Neural cell (in vitro differentiated cells): ENCODE measurements around the gene NDC1. TPM values are rescaled to one million over a fixed set of nuclear protein-coding genes. Genes with fewer than 3 reads are reported as not detected.

Experiments used
- H2AFZ ChIP-seq: fragments of 200-600, 300-800 bp; sonication (generic), shearing (Covaris generic); 2 replicates; pipeline ENCODE4 v1.6.0; 2014; ENCODE audit warnings: low read depth, mild to moderate bottlenecking, antibody characterized with exemption, low read length, moderate library complexity
- H3F3A ChIP-seq: fragments of 200-600 bp; shearing (Covaris generic); 2 replicates; pipeline ENCODE4 v1.6.1; 2016; ENCODE audit warnings: mild to moderate bottlenecking, moderate library complexity, mixed read lengths, antibody characterized with exemption, low read length; ENCODE audit not compliant: insufficient read depth, poor library complexity, severe bottlenecking
- H3K27ac ChIP-seq: fragments of 200-600, 300-800 bp; sonication (generic), shearing (Covaris generic); 2 replicates; pipeline ENCODE4 v1.5.1; 2014; ENCODE audit warnings: mild to moderate bottlenecking, low read length, moderate library complexity
- H3K27me3 ChIP-seq: fragments of 300-800, 200-600 bp; sonication (generic), shearing (Covaris generic); 2 replicates; pipeline ENCODE4 v1.6.0; 2014; ENCODE audit warnings: mild to moderate bottlenecking, low read depth, low read length, moderate library complexity; ENCODE audit not compliant: insufficient read depth
- H3K36me3 ChIP-seq: fragments of 300-800, 200-600 bp; sonication (generic), shearing (Covaris generic); 2 replicates; pipeline ENCODE4 v1.5.1; 2014; ENCODE audit warnings: mild to moderate bottlenecking, antibody characterized with exemption, low read length, moderate library complexity; ENCODE audit not compliant: insufficient read depth
- H3K4me2 ChIP-seq: fragments of 300-800, 200-600 bp; sonication (generic), shearing (Covaris generic); 2 replicates; pipeline ENCODE4 v1.6.0; 2014; ENCODE audit warnings: mild to moderate bottlenecking, low read length
- H3K4me3 ChIP-seq: fragments of 300-800, 200-600 bp; sonication (generic), shearing (Covaris generic); 2 replicates; pipeline ENCODE4 v1.5.1; 2014; ENCODE audit warnings: mild to moderate bottlenecking, low read length, moderate library complexity
- H3K79me2 ChIP-seq: fragments of 200-600 bp; shearing (Covaris generic); replicated peaks from 2 replicates; pipeline ENCODE4 v1.6.0; 2014; ENCODE audit warnings: mild to moderate bottlenecking, low read length, moderate library complexity; ENCODE audit not compliant: insufficient read depth
- H3K9ac ChIP-seq: fragments of 300-800, 200-600 bp; sonication (generic), shearing (Covaris generic); 2 replicates; pipeline ENCODE4 v1.6.1; 2016; ENCODE audit warnings: mild to moderate bottlenecking, low read length, mixed read lengths
- H3K9me2 ChIP-seq: fragments of 200-600 bp; shearing (Covaris generic); 2 replicates; pipeline ENCODE4 v1.6.1; 2016; ENCODE audit warnings: mild to moderate bottlenecking, low read length, mixed read lengths; ENCODE audit not compliant: insufficient read depth
- H3K9me3 ChIP-seq: fragments of 200-600, 300-800 bp; sonication (generic), shearing (Covaris generic); 2 replicates; pipeline ENCODE4 v1.6.1; 2016; ENCODE audit warnings: mild to moderate bottlenecking, mixed run types, low read length, moderate library complexity, mixed read lengths
- H4K20me1 ChIP-seq: fragments of 200-600 bp; shearing (Covaris generic); 2 replicates; pipeline ENCODE4 v1.6.1; 2016; ENCODE audit warnings: mild to moderate bottlenecking, mixed run types; ENCODE audit not compliant: insufficient read depth
- EP300 ChIP-seq: fragments of 450-650 bp; conservative IDR thresholded peaks from 2 replicates; pipeline ENCODE4 v1.6.1; 2014; ENCODE audit warnings: antibody characterized with exemption, mild to moderate bottlenecking, moderate library complexity; ENCODE audit not compliant: poor library complexity, severe bottlenecking
- EZH2 ChIP-seq: fragments of 200-600, 300-800 bp; shearing (Covaris generic), sonication (generic); IDR thresholded peaks from 2 replicates; pipeline ENCODE4 v1.6.1; 2014; ENCODE audit warnings: antibody characterized with exemption, low read length, borderline replicate concordance, mild to moderate bottlenecking; ENCODE audit not compliant: insufficient read depth, poor library complexity, severe bottlenecking
- MXI1 ChIP-seq: fragments of 450-650 bp; conservative IDR thresholded peaks from 2 replicates; pipeline ENCODE4 v1.6.1; 2014; ENCODE audit warnings: antibody characterized with exemption, mild to moderate bottlenecking; ENCODE audit not compliant: poor library complexity, severe bottlenecking
- POLR2AphosphoS5 ChIP-seq: IDR thresholded peaks from 2 replicates; pipeline ENCODE4 v1.6.1; 2012
- RAD21 ChIP-seq: fragments of 450-650 bp; conservative IDR thresholded peaks from 2 replicates; pipeline ENCODE4 v1.6.1; 2014; ENCODE audit warnings: antibody characterized with exemption, mild to moderate bottlenecking, moderate library complexity
- SMC3 ChIP-seq: fragments of 450-650 bp; conservative IDR thresholded peaks from 2 replicates; pipeline ENCODE4 v1.6.1; 2014; ENCODE audit warnings: antibody characterized with exemption, mild to moderate bottlenecking, moderate library complexity; ENCODE audit not compliant: poor library complexity
- TAF1 ChIP-seq: IDR thresholded peaks from 2 replicates; pipeline ENCODE4 v1.6.1; 2012; ENCODE audit warnings: low read depth
- polyA plus RNA-seq: library from polyadenylated mRNA; depleted of rRNA; stranded (reverse); fragments of >200 nt; gene quantifications from 2 replicates; pipeline ENCODE4 v1.2.3, GENCODE V29; 2014
- TF ChIP-seq, protein P1 (sequence below): IDR thresholded peaks from 2 replicates; pipeline ENCODE4 v1.6.1; 2012; ENCODE audit warnings: borderline replicate concordance
- TF ChIP-seq, protein P2 (sequence below): fragments of 450-650 bp; IDR thresholded peaks from 2 replicates; pipeline ENCODE4 v1.5.1; 2014; ENCODE audit warnings: antibody characterized with exemption, mild to moderate bottlenecking, moderate library complexity; ENCODE audit not compliant: poor library complexity, severe bottlenecking

The NDC1 gene
- polyA plus RNA-seq, 1 donor from 2014 or later, result 18.0 TPM

GRCh38 chr1:53826367-53826766 lies 11.7 kb downstream of the NDC1 start:
- H2AFZ ChIP-seq, result no peak overlapping the region
- no peaks in the 10 kb centered on the region for H3K36me3 ChIP-seq
- H3K4me3 ChIP-seq, result no peak overlapping the region
- H3K79me2 ChIP-seq, result no peaks in the 10 kb centered on the region
- TF ChIP-seq POLR2AphosphoS5 (no peak), EP300 (no peak), TAF1 (no peak), MXI1 (no peak), SMC3 (no peak), RAD21 (no peak), EZH2 (no peak)
- TF ChIP-seq, protein P1, sequence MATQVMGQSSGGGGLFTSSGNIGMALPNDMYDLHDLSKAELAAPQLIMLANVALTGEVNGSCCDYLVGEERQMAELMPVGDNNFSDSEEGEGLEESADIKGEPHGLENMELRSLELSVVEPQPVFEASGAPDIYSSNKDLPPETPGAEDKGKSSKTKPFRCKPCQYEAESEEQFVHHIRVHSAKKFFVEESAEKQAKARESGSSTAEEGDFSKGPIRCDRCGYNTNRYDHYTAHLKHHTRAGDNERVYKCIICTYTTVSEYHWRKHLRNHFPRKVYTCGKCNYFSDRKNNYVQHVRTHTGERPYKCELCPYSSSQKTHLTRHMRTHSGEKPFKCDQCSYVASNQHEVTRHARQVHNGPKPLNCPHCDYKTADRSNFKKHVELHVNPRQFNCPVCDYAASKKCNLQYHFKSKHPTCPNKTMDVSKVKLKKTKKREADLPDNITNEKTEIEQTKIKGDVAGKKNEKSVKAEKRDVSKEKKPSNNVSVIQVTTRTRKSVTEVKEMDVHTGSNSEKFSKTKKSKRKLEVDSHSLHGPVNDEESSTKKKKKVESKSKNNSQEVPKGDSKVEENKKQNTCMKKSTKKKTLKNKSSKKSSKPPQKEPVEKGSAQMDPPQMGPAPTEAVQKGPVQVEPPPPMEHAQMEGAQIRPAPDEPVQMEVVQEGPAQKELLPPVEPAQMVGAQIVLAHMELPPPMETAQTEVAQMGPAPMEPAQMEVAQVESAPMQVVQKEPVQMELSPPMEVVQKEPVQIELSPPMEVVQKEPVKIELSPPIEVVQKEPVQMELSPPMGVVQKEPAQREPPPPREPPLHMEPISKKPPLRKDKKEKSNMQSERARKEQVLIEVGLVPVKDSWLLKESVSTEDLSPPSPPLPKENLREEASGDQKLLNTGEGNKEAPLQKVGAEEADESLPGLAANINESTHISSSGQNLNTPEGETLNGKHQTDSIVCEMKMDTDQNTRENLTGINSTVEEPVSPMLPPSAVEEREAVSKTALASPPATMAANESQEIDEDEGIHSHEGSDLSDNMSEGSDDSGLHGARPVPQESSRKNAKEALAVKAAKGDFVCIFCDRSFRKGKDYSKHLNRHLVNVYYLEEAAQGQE, result no peak
- TF ChIP-seq, protein P2, sequence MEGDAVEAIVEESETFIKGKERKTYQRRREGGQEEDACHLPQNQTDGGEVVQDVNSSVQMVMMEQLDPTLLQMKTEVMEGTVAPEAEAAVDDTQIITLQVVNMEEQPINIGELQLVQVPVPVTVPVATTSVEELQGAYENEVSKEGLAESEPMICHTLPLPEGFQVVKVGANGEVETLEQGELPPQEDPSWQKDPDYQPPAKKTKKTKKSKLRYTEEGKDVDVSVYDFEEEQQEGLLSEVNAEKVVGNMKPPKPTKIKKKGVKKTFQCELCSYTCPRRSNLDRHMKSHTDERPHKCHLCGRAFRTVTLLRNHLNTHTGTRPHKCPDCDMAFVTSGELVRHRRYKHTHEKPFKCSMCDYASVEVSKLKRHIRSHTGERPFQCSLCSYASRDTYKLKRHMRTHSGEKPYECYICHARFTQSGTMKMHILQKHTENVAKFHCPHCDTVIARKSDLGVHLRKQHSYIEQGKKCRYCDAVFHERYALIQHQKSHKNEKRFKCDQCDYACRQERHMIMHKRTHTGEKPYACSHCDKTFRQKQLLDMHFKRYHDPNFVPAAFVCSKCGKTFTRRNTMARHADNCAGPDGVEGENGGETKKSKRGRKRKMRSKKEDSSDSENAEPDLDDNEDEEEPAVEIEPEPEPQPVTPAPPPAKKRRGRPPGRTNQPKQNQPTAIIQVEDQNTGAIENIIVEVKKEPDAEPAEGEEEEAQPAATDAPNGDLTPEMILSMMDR, result no peak
- no peaks in the 10 kb centered on the region for H3K9me3 ChIP-seq
- no peaks in the 10 kb centered on the region for H3K27me3 ChIP-seq
- H3K9ac ChIP-seq, result no peak overlapping the region
- no peaks in the 10 kb centered on the region for H3K9me2 ChIP-seq
- no peaks in the 10 kb centered on the region for H4K20me1 ChIP-seq
- H3K27ac ChIP-seq, result no peak overlapping the region
- no peaks in the 10 kb centered on the region for H3F3A ChIP-seq
- no peak overlapping the region for H3K4me2 ChIP-seq

DNA sequence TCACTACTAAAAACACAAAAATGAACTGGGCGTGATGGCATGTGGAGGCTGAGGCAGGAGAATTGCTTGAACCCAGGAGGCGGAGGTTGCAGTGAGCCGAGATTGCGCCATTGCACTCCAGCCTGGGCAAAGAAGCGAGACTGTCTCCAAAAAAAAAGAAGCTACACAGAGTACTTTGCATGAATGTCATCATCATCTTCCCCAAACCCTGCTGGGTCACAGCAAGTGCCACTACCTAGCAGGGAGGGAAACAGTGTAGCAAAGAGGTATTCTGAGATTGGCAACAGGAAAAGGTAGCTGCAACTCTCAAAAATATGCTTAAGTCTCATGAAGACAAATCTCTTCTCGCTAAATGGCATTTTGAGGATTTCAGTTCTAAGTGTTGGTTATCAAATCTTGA lies 12.8 kb downstream of the NDC1 start:
- no peaks in the 10 kb centered on the region for H3F3A ChIP-seq
- no peaks in the 10 kb centered on the region for H3K27me3 ChIP-seq
- H3K4me2 ChIP-seq, result no peak overlapping the region
- H3K9me3 ChIP-seq, result no peaks in the 10 kb centered on the region
- no peaks in the 10 kb centered on the region for H3K79me2 ChIP-seq
- no peak for TF ChIP-seq RAD21
- no peak for TF ChIP-seq MXI1
- TF ChIP-seq, protein P1, result no peak
- no peak for TF ChIP-seq POLR2AphosphoS5
- no peak for TF ChIP-seq TAF1
- TF ChIP-seq EP300, result no peak
- no peak for TF ChIP-seq SMC3
- H3K36me3 ChIP-seq, result no peaks in the 10 kb centered on the region
- H4K20me1 ChIP-seq, result no peaks in the 10 kb centered on the region
- H3K9ac ChIP-seq, result no peak overlapping the region
- no peak overlapping the region for H3K27ac ChIP-seq
- H3K4me3 ChIP-seq, result no peak overlapping the region
- H2AFZ ChIP-seq, result no peak overlapping the region
- no peaks in the 10 kb centered on the region for H3K9me2 ChIP-seq
